ENCODE data around the gene THOP1.

DNA sequence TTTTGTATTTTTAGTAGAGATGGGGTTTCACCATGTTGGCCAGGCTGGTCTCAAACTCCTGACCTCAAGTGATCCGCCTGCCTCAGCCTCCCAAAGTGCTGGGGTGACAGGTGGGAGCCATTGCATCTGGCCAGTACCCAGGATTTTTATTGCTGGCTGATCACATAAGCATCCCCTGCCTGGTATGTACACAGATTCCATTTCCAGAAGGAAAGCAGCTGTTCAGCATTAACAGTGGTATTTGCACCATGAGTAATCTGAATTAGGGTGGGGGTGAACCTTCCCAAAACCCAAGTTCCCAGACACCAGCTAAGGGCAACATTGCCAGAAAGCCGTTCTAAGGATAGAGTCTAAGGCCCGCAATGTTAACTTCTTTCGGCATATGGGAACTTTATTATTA is 63.3 kb downstream of the THOP1 start:
- TF ChIP-seq, protein P1, sequence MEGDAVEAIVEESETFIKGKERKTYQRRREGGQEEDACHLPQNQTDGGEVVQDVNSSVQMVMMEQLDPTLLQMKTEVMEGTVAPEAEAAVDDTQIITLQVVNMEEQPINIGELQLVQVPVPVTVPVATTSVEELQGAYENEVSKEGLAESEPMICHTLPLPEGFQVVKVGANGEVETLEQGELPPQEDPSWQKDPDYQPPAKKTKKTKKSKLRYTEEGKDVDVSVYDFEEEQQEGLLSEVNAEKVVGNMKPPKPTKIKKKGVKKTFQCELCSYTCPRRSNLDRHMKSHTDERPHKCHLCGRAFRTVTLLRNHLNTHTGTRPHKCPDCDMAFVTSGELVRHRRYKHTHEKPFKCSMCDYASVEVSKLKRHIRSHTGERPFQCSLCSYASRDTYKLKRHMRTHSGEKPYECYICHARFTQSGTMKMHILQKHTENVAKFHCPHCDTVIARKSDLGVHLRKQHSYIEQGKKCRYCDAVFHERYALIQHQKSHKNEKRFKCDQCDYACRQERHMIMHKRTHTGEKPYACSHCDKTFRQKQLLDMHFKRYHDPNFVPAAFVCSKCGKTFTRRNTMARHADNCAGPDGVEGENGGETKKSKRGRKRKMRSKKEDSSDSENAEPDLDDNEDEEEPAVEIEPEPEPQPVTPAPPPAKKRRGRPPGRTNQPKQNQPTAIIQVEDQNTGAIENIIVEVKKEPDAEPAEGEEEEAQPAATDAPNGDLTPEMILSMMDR (IDR thresholded peaks at IDR 0.05): no peak
- TF ChIP-seq POLR2A (IDR thresholded peaks at IDR 0.05): no peak

Data from heart left ventricle (tissue), 13 donors.